ENCODE results near the gene LIF. TPM values are rescaled to one million over a fixed set of nuclear protein-coding genes. Genes with fewer than 3 reads are reported as not detected.

The LIF gene
- total and polyA plus RNA-seq, 2 experiments from 2014 or later, result 1.4 to 1.9 TPM

GRCh38 chr22:30223303-30223702 is 23.3 kb downstream of the LIF start:
- no peaks in the 10 kb centered on the region for H3K27me3 ChIP-seq (replicated peaks; ENCODE audit: insufficient read depth)
- no peaks in the 10 kb centered on the region for H3K36me3 ChIP-seq (ENCODE audit: low read depth)
- in situ Hi-C loops (cut with MboI), result no loop called here
- no peak overlapping the region for H3K4me2 ChIP-seq (ENCODE audit: unreplicated experiment)
- no peak overlapping the region for H3K4me3 ChIP-seq
- no peak overlapping the region for H3K27ac ChIP-seq
- DNase-seq, result no peak
- no peak overlapping the region for H3K9ac ChIP-seq
- 93 to 96% methylated on average over 15 of the region's 15 CpGs for WGBS, 2 experiments (ENCODE audit: low coverage in 1 of 2, low lambda C conversion rate in 2 of 2, missing lambda C conversion rate in 2 of 2)
- H2AFZ ChIP-seq, result no peak overlapping the region
- H3K4me1 ChIP-seq (ENCODE audit: insufficient read depth), result no peaks in the 10 kb centered on the region
- H3K79me2 ChIP-seq (ENCODE audit: insufficient read depth), result no peaks in the 10 kb centered on the region
- no peak for TF ChIP-seq EZH2 (IDR thresholded peaks at IDR 0.05; ENCODE audit: insufficient read depth, poor library complexity, severe bottlenecking)
- no peak for TF ChIP-seq EZH2phosphoT487 (IDR thresholded peaks at IDR 0.05; ENCODE audit: insufficient read depth, low read depth)
- no peaks in the 10 kb centered on the region for H3F3A ChIP-seq (ENCODE audit: insufficient read depth)
- H3K9me3 ChIP-seq (ENCODE audit: low read depth), result no peaks in the 10 kb centered on the region
- H3K9me2 ChIP-seq (ENCODE audit: insufficient read depth), result no peaks in the 10 kb centered on the region
- H4K20me1 ChIP-seq (ENCODE audit: insufficient read depth), result no peaks in the 10 kb centered on the region

GRCh38 chr22:30222321-30222720 is 24.2 kb downstream of the LIF start:
- 78% methylated on average over 4 of the region's 4 CpGs for WGBS, 2 experiments (ENCODE audit: low coverage in 1 of 2, low lambda C conversion rate in 2 of 2, missing lambda C conversion rate in 2 of 2)
- Histone ChIP-seq H3K9me3 (ENCODE audit: low read depth) (no peaks in the 10 kb centered on the region), H3K79me2 (ENCODE audit: insufficient read depth) (no peaks in the 10 kb centered on the region), H4K20me1 (ENCODE audit: insufficient read depth) (no peaks in the 10 kb centered on the region), H3K36me3 (ENCODE audit: low read depth) (no peaks in the 10 kb centered on the region), H3K27ac (no peak overlapping the region), H3F3A (ENCODE audit: insufficient read depth) (no peaks in the 10 kb centered on the region), H3K4me3 (no peak overlapping the region), H3K4me2 (ENCODE audit: unreplicated experiment) (no peak overlapping the region), H3K9me2 (ENCODE audit: insufficient read depth) (no peaks in the 10 kb centered on the region), H3K4me1 (ENCODE audit: insufficient read depth) (peaks cover 8% of the 10 kb centered on the region; the same call in 1 of the 2 replicates), H2AFZ (no peak overlapping the region), H3K27me3 (replicated peaks; ENCODE audit: insufficient read depth) (no peaks in the 10 kb centered on the region), H3K9ac (no peak overlapping the region)
- in situ Hi-C loops (cut with MboI), result no loop called here
- no peak for TF ChIP-seq EZH2phosphoT487 (IDR thresholded peaks at IDR 0.05; ENCODE audit: insufficient read depth, low read depth)
- no peak for TF ChIP-seq EZH2 (IDR thresholded peaks at IDR 0.05; ENCODE audit: insufficient read depth, poor library complexity, severe bottlenecking)
- DNase-seq, result no peak

- peaks cover 8% of the 10 kb centered on the region; the same call in 1 of the 2 replicates for H3K4me1 ChIP-seq (ENCODE audit: insufficient read depth)
- H3K4me2 ChIP-seq (ENCODE audit: unreplicated experiment), result no peak overlapping the region
- DNase-seq, result no peak
- no peak overlapping the region for H3K27ac ChIP-seq
- no peaks in the 10 kb centered on the region for H3K27me3 ChIP-seq (replicated peaks; ENCODE audit: insufficient read depth)
- H3K9ac ChIP-seq, result no peak overlapping the region
- TF ChIP-seq EZH2phosphoT487 (IDR thresholded peaks at IDR 0.05; ENCODE audit: insufficient read depth, low read depth), result no peak
- TF ChIP-seq EZH2 (IDR thresholded peaks at IDR 0.05; ENCODE audit: insufficient read depth, poor library complexity, severe bottlenecking), result no peak
- no peaks in the 10 kb centered on the region for H3K79me2 ChIP-seq (ENCODE audit: insufficient read depth)
- H4K20me1 ChIP-seq (ENCODE audit: insufficient read depth), result no peaks in the 10 kb centered on the region
- H3K9me2 ChIP-seq (ENCODE audit: insufficient read depth), result no peaks in the 10 kb centered on the region
- H3K36me3 ChIP-seq (ENCODE audit: low read depth), result no peaks in the 10 kb centered on the region
- no peak overlapping the region for H3K4me3 ChIP-seq
- H3K9me3 ChIP-seq (ENCODE audit: low read depth), result no peaks in the 10 kb centered on the region
- WGBS, 2 experiments (ENCODE audit: low coverage in 1 of 2, low lambda C conversion rate in 2 of 2, missing lambda C conversion rate in 2 of 2), result 89 to 91% methylated on average over 24 to 26 of the region's 26 CpGs
- H3F3A ChIP-seq (ENCODE audit: insufficient read depth), result no peaks in the 10 kb centered on the region
- in situ Hi-C loops (cut with MboI), result no loop called here
- no peak overlapping the region for H2AFZ ChIP-seq
These were observed 25.2 kb downstream of the LIF start for GRCh38 chr22:30221121-30221992.

- 88 to 93% methylated on average over 7 of the region's 7 CpGs for WGBS, 2 experiments (ENCODE audit: low coverage in 1 of 2, low lambda C conversion rate in 2 of 2, missing lambda C conversion rate in 2 of 2)
- no peak for DNase-seq
- no peaks in the 10 kb centered on the region for H3K27me3 ChIP-seq (replicated peaks; ENCODE audit: insufficient read depth)
- H3K36me3 ChIP-seq (ENCODE audit: low read depth), result no peaks in the 10 kb centered on the region
- no peak overlapping the region for H3K4me2 ChIP-seq (ENCODE audit: unreplicated experiment)
- H3K4me3 ChIP-seq, result no peak overlapping the region
- no peak overlapping the region for H3K9ac ChIP-seq
- H3K79me2 ChIP-seq (ENCODE audit: insufficient read depth), result no peaks in the 10 kb centered on the region
- TF ChIP-seq EZH2 (IDR thresholded peaks at IDR 0.05; ENCODE audit: insufficient read depth, poor library complexity, severe bottlenecking) (no peak), EZH2phosphoT487 (IDR thresholded peaks at IDR 0.05; ENCODE audit: insufficient read depth, low read depth) (no peak)
- no peaks in the 10 kb centered on the region for H4K20me1 ChIP-seq (ENCODE audit: insufficient read depth)
- no peaks in the 10 kb centered on the region for H3F3A ChIP-seq (ENCODE audit: insufficient read depth)
- H3K4me1 ChIP-seq (ENCODE audit: insufficient read depth), result peaks cover 8% of the 10 kb centered on the region; the same call in 1 of the 2 replicates
- no peak overlapping the region for H3K27ac ChIP-seq
- no peaks in the 10 kb centered on the region for H3K9me2 ChIP-seq (ENCODE audit: insufficient read depth)
- in situ Hi-C loops (cut with MboI), result no loop called here
- H3K9me3 ChIP-seq (ENCODE audit: low read depth), result no peaks in the 10 kb centered on the region
- H2AFZ ChIP-seq, result no peak overlapping the region
These were observed 26.1 kb downstream of the LIF start for GRCh38 chr22:30220338-30221012.

Measured in GM23248 (cell line).